SK-N-SH (cell line): Measurements from ENCODE around the gene PPP6R2. TPM values are rescaled to one million over a fixed set of nuclear protein-coding genes. Genes with fewer than 3 reads are reported as not detected.

Experiments
- CTCF ChIA-PET: fragments of 300-600, 350-600 bp; formaldehyde crosslinking; extraction: SDS; loops from one replicate; lab custom pipeline; 2021; lab: Yijun Ruan, JAX
- POLR2A ChIA-PET: fragments of 350-600 bp; sonication (Branson Sonifier 250); formaldehyde crosslinking; extraction: SDS; loops from one replicate; lab custom pipeline; 2020; ENCODE audit warnings: antibody characterized with exemption, inconsistent platforms; lab: Yijun Ruan, JAX
- DNase-seq: peaks from one replicate; pipeline ENCODE4 v3.0.0; 2012
- H2AFZ ChIP-seq: fragments of 200-600 bp; sonication (generic); 2 replicates; pipeline ENCODE4 v1.8.1; 2016; ENCODE audit warnings: antibody characterized with exemption, mild to moderate bottlenecking, low read depth
- H3F3A ChIP-seq: fragments of 200-600 bp; sonication (generic); replicated peaks from 2 replicates; pipeline ENCODE3; 2016; ENCODE audit warnings: antibody characterized with exemption, mild to moderate bottlenecking; ENCODE audit not compliant: insufficient read depth
- H3K27ac ChIP-seq, 2 experiments: fragments of 200-500 bp in 1 of 2; fragments of 200-600 bp in 1 of 2; sonication (Bioruptor generic) in 1 of 2; sonication (generic), shearing (Covaris generic) in 1 of 2; 2 replicates each; pipeline versions ENCODE4 v1.5.1 to v1.6.1; 2014 to 2016; ENCODE audit warnings: low read depth in 2 of 2, inconsistent platforms in 1 of 2, low read length in 1 of 2, mild to moderate bottlenecking in 1 of 2, mixed read lengths in 1 of 2
- H3K27me3 ChIP-seq: fragments of 200-600 bp; sonication (generic), shearing (Covaris generic); 2 replicates; pipeline ENCODE4 v1.6.1; 2016; ENCODE audit warnings: mixed run types; ENCODE audit not compliant: insufficient read depth
- H3K36me3 ChIP-seq, 2 experiments: fragments of 200-500 bp in 1 of 2; fragments of 200-600 bp in 1 of 2; sonication (Bioruptor generic) in 1 of 2; sonication (generic) in 1 of 2; replicated peaks in 1 of 2; 2 replicates each; pipeline versions ENCODE3 to v1.5.1; 2014 to 2016; ENCODE audit warnings: low read length in 1 of 2, mild to moderate bottlenecking in 1 of 2; ENCODE audit not compliant: insufficient read depth in 2 of 2, control insufficient read depth in 1 of 2
- H3K4me1 ChIP-seq, 2 experiments: fragments of 200-500 bp in 1 of 2; fragments of 200-600 bp in 1 of 2; sonication (Bioruptor generic) in 1 of 2; sonication (generic), shearing (Covaris generic) in 1 of 2; 2 replicates each; pipeline versions ENCODE4 v1.5.1 to v1.6.1; 2014 to 2016; ENCODE audit warnings: low read depth in 1 of 2, low read length in 1 of 2, mixed run types in 1 of 2; ENCODE audit not compliant: insufficient read depth in 2 of 2, control insufficient read depth in 1 of 2
- H3K4me2 ChIP-seq: fragments of 200-600 bp; sonication (generic), shearing (Covaris generic); 2 replicates; pipeline ENCODE4 v1.6.1; 2017; ENCODE audit warnings: mixed run types
- H3K4me3 ChIP-seq, 2 experiments: fragments of 200-500 bp in 1 of 2; fragments of 200-600 bp in 1 of 2; sonication (Bioruptor generic) in 1 of 2; sonication (generic), shearing (Covaris generic) in 1 of 2; 2 replicates each; pipeline versions ENCODE4 v1.5.1 to v1.8.1; 2014 to 2016; ENCODE audit warnings: low read depth in 2 of 2, inconsistent platforms in 1 of 2, low read length in 1 of 2, mild to moderate bottlenecking in 1 of 2, mixed read lengths in 1 of 2, moderate library complexity in 1 of 2
- H3K79me2 ChIP-seq: fragments of 200-600 bp; sonication (generic); 2 replicates; pipeline ENCODE4 v1.8.1; 2017; ENCODE audit warnings: mild to moderate bottlenecking; ENCODE audit not compliant: insufficient read depth
- H3K9ac ChIP-seq: fragments of 200-600 bp; sonication (generic); 2 replicates; pipeline ENCODE4 v1.6.1; 2017; ENCODE audit warnings: mixed run types
- H3K9me2 ChIP-seq: fragments of 200-600 bp; sonication (generic); 2 replicates; pipeline ENCODE4 v1.6.1; 2017; ENCODE audit warnings: mixed run types
- H3K9me3 ChIP-seq: fragments of 200-600 bp; sonication (generic); 2 replicates; pipeline ENCODE4 v1.6.1; 2017; ENCODE audit warnings: mixed run types, mild to moderate bottlenecking, moderate library complexity
- H4K20me1 ChIP-seq: fragments of 200-600 bp; sonication (generic); 2 replicates; pipeline ENCODE4 v1.6.1; 2017; ENCODE audit warnings: mild to moderate bottlenecking, mixed run types; ENCODE audit not compliant: insufficient read depth
- EP300 ChIP-seq, 2 experiments: IDR thresholded peaks; 2 replicates each; pipeline versions ENCODE4 v1.4.0 to v1.6.1; 2012; ENCODE audit warnings: borderline replicate concordance in 1 of 2, low read depth in 1 of 2, low read length in 1 of 2
- JUND ChIP-seq: IDR thresholded peaks from 2 replicates; pipeline ENCODE4 v1.4.0; 2012
- MAX ChIP-seq: IDR thresholded peaks from 2 replicates; pipeline ENCODE4 v1.4.0; 2012; ENCODE audit warnings: low read depth
- MEF2A ChIP-seq: IDR thresholded peaks from 2 replicates; pipeline ENCODE4 v1.4.0; 2012; ENCODE audit warnings: low read depth, borderline replicate concordance
- NFIC ChIP-seq: IDR thresholded peaks from 2 replicates; pipeline ENCODE4 v1.4.0; 2012; ENCODE audit warnings: borderline replicate concordance
- NRF1 ChIP-seq: IDR thresholded peaks from 2 replicates; pipeline ENCODE4 v1.6.1; 2012; ENCODE audit warnings: low read depth, mild to moderate bottlenecking, low read length
- PBX3 ChIP-seq: IDR thresholded peaks from 2 replicates; pipeline ENCODE4; 2012
- POLR2AphosphoS5 ChIP-seq: IDR thresholded peaks from 2 replicates; pipeline ENCODE4 v1.6.1; 2012; ENCODE audit warnings: low read depth, low read length
- RFX5 ChIP-seq: IDR thresholded peaks from 2 replicates; pipeline ENCODE4 v1.6.1; 2012; ENCODE audit warnings: mild to moderate bottlenecking, improper control_type of control experiment, low read length
- WGBS: methylation state at CpG from one replicate; pipeline ENCODE4 v1.1.6; 2017; ENCODE audit warnings: low lambda C conversion rate; 5-methylcytosine and 5-hydroxymethylcytosine counted together
- polyA plus RNA-seq, 3 experiments: library from polyadenylated mRNA; depleted of rRNA; stranded (reverse); fragments of >200 nt; gene quantifications; 2 replicates each; pipeline ENCODE4 v1.2.3, GENCODE V29; 2012

The PPP6R2 gene
- polyA plus RNA-seq, 1 of the 3 experiments (the other 2 are of a cell fraction): 45.7 TPM

- TF ChIP-seq MEF2A (no peak), RFX5 (no peak), NRF1 (no peak), EP300 (IDR thresholded peaks at IDR 0.05; ENCODE audit: borderline replicate concordance in 1 of 2, low read depth in 1 of 2, low read length in 1 of 2) (no peak), JUND (no peak), NFIC (no peak)
These were observed 144.3 kb downstream of the PPP6R2 start (continued) for GRCh38 chr22:50487290-50488005.

GRCh38 chr22:50488006-50488677 lies 145.0 kb downstream of the PPP6R2 start:
- H3K4me3 ChIP-seq: no peak overlapping the region
- ChIA-PET CTCF (no interaction called here), POLR2A (no interaction called here)
- H4K20me1 ChIP-seq: no peaks in the 10 kb centered on the region
- TF ChIP-seq POLR2AphosphoS5: no peak
- TF ChIP-seq PBX3: no peak
- no peak for TF ChIP-seq MAX
- no peaks in the 10 kb centered on the region for H3K27me3 ChIP-seq
- 70% methylated on average over 4 of the region's 18 CpGs for WGBS
- H3K36me3 ChIP-seq: no peaks in the 10 kb centered on the region
- DNase-seq: no peak
- H2AFZ ChIP-seq: no peak overlapping the region
- no peak overlapping the region for H3K9ac ChIP-seq
- no peak overlapping the region for H3K27ac ChIP-seq
- H3K9me3 ChIP-seq: no peaks in the 10 kb centered on the region
- no peaks in the 10 kb centered on the region for H3K79me2 ChIP-seq
- H3F3A ChIP-seq: no peaks in the 10 kb centered on the region
- no peak overlapping the region for H3K4me2 ChIP-seq
- H3K4me1 ChIP-seq: peaks cover 0 to 2% of the 10 kb centered on the region in 2 experiments; a peak in 1 of 4 replicates
- H3K9me2 ChIP-seq: no peaks in the 10 kb centered on the region

GRCh38 chr22:50488886-50489285 lies 145.8 kb downstream of the PPP6R2 start:
- WGBS: 76% methylated on average over 19 of the region's 19 CpGs
- DNase-seq: no peak

More at GRCh38 chr22:50488886-50489285, 145.8 kb downstream of the PPP6R2 start:
- no peaks in the 10 kb centered on the region for H3K27me3 ChIP-seq
- no peak overlapping the region for H3K9ac ChIP-seq
- peaks cover 0 to 2% of the 10 kb centered on the region in 2 experiments; a peak in 1 of 4 replicates for H3K4me1 ChIP-seq
- no peak overlapping the region for H2AFZ ChIP-seq
- H3K9me2 ChIP-seq: no peaks in the 10 kb centered on the region
- H3K9me3 ChIP-seq: no peaks in the 10 kb centered on the region
- no peak overlapping the region for H3K4me3 ChIP-seq
- no peak for TF ChIP-seq MEF2A
- no peaks in the 10 kb centered on the region for H3K36me3 ChIP-seq
- H3F3A ChIP-seq: no peaks in the 10 kb centered on the region
- no peak overlapping the region for H3K4me2 ChIP-seq
- H3K79me2 ChIP-seq: no peaks in the 10 kb centered on the region
- POLR2A ChIA-PET: no interaction called here
- no peak overlapping the region for H3K27ac ChIP-seq
- CTCF ChIA-PET: interaction anchor here (1.2 kb wide), 1 partner anchor 14 kb away, joined by 3 read pairs; no protein-coding TSS in a partner anchor
- no peaks in the 10 kb centered on the region for H4K20me1 ChIP-seq
